ENCODE data around the gene HOXA5. TPM values are rescaled to one million over a fixed set of nuclear protein-coding genes. Genes with fewer than 3 reads are reported as not detected.

HOXA5 gene
- total RNA-seq, 1 donor from 2014 or later, result not detected

DNA sequence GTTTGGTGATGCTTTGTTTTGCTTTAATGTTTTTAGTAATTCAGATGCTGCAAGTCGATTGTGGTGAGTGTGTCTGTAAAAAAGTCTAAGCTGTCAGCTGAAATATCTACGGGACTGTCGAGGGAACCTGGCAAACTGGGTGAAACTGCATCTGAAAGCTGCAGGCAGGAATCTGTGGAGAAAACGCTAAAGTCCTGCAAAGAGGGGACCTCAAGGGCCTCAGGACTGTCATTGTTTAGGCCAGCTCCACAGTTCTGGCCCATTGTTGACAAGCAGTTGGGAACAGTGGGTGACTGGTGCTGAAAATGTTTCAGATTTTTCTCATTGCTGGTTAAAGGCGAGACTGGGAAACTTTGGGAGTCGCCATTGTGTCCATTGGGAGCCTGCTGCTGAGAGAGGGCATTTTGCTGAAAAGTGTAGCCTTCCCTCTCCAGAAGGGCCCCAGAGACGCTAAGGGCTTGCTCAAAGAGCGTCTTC is 42.7 kb downstream of the HOXA5 start:
- DNase-seq, result no peak
- Mint-ChIP-seq H3K9me3 (ENCODE audit: unreplicated experiment) (peaks cover 31% of the 10 kb centered on the region), H3K4me3 (ENCODE audit: unreplicated experiment) (peak overlapping the region; percentile 43), H3K27me3 (ENCODE audit: unreplicated experiment) (peaks cover 67% of the 10 kb centered on the region), H3K4me1 (ENCODE audit: low read depth, unreplicated experiment) (peaks cover 12% of the 10 kb centered on the region), H3K36me3 (ENCODE audit: unreplicated experiment) (peaks cover 4% of the 10 kb centered on the region), H3K27ac (ENCODE audit: unreplicated experiment) (no peak overlapping the region)
- TF ChIP-seq, protein P1, sequence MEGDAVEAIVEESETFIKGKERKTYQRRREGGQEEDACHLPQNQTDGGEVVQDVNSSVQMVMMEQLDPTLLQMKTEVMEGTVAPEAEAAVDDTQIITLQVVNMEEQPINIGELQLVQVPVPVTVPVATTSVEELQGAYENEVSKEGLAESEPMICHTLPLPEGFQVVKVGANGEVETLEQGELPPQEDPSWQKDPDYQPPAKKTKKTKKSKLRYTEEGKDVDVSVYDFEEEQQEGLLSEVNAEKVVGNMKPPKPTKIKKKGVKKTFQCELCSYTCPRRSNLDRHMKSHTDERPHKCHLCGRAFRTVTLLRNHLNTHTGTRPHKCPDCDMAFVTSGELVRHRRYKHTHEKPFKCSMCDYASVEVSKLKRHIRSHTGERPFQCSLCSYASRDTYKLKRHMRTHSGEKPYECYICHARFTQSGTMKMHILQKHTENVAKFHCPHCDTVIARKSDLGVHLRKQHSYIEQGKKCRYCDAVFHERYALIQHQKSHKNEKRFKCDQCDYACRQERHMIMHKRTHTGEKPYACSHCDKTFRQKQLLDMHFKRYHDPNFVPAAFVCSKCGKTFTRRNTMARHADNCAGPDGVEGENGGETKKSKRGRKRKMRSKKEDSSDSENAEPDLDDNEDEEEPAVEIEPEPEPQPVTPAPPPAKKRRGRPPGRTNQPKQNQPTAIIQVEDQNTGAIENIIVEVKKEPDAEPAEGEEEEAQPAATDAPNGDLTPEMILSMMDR (IDR thresholded peaks at IDR 0.05; ENCODE audit: partially characterized antibody, unreplicated experiment), result no peak

DNA sequence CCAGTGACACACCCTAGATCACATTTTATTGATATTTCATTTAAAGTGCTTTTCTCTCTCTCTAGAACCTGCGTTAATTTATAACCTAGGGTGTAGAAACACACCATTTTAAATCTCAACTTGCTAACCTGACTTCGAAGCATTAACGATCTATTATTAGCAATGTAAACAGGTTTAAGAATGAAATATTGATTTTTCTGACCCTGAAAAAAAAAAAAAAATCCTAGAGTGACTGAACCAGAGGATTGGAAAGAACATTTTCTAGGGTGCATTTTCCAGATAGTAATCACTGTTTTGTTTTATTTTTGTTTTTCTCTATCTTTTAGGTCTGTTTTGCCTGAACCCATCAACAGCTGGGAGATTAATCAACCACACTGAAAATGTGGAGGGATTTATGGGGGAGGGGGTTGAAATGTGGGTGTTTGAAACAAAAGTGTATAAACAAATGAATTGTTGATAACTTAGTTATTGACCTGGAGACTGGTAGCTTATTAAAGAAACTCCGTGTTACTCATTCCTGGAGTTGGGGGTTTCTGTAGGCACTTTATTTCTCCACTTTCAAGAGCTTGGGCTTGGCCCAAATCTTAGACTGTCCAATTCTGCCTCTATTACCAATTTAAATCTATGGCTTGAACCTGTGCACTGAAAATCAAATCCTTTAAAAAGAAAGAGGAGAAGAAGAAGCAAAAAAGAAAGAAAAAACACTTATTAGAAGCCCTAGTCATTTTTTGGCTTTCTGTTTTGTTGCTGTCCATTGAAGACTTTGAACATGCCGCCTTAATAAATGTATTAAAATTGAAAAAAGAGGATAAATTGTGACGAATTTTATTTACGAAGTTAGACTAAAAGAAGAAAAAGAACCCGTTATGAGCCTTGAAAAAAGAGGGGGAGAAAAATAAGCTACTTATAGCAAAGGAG is 43.8 kb downstream of the HOXA5 start:
- Mint-ChIP-seq H3K27me3 (ENCODE audit: unreplicated experiment) (peaks cover 68% of the 10 kb centered on the region), H3K27ac (ENCODE audit: unreplicated experiment) (peak overlapping the region; percentile 14), H3K4me3 (ENCODE audit: unreplicated experiment) (peak overlapping the region; percentile 74), H3K36me3 (ENCODE audit: unreplicated experiment) (peaks cover 4% of the 10 kb centered on the region), H3K9me3 (ENCODE audit: unreplicated experiment) (peaks cover 36% of the 10 kb centered on the region), H3K4me1 (ENCODE audit: low read depth, unreplicated experiment) (peaks cover 14% of the 10 kb centered on the region)
- DNase-seq, result no peak
- TF ChIP-seq, protein P1 (IDR thresholded peaks at IDR 0.05; ENCODE audit: partially characterized antibody, unreplicated experiment), result no peak

DNA sequence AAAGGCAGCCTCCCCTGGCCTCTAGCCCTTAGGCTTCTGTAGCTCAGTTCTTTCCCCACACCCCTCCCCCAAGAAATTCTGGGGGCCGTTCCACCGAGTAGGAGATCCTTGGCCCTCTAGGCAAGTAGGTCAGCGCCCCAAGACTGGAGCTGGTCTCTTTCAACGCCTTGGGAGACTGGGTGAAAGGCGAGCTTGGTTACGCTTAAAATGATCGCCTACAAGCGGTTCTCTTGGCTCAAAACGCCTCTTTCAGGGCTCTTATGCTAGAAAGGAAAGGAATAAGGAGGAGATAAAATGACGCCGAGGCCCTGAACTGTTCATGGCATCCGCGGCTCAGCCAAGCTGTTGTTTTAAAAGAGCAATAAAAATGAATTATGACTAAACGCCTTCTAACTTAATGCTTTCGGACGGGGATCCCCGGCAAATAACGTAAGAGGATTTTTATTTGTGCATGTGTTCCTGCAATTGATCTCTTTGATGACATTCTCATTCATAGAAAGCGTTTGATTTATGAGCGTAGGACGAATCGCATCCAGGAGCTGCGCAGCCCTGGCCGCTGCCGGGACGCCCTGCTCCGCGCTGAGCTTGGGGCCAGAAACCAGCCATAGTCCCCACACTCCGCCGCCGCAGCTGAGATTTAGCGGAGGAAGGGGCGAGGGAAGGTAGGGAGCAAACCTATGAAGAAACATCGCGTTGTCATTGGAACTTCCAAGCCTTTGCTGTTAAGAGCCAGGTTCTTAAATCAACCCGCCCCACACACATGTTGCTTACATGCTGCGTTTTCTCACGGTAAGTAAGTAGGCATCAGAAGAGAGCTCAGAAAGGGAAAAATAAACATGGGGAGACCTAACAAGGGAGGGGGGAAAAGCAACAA is 44.7 kb downstream of the HOXA5 start:
- no peak for DNase-seq
- H3K4me1 Mint-ChIP-seq (ENCODE audit: low read depth, unreplicated experiment), result peaks cover 14% of the 10 kb centered on the region
- H3K36me3 Mint-ChIP-seq (ENCODE audit: unreplicated experiment), result peaks cover 4% of the 10 kb centered on the region
- H3K27ac Mint-ChIP-seq (ENCODE audit: unreplicated experiment), result no peak overlapping the region
- peaks cover 38% of the 10 kb centered on the region for H3K9me3 Mint-ChIP-seq (ENCODE audit: unreplicated experiment)
- H3K27me3 Mint-ChIP-seq (ENCODE audit: unreplicated experiment), result peaks cover 69% of the 10 kb centered on the region
- TF ChIP-seq, protein P1 (IDR thresholded peaks at IDR 0.05; ENCODE audit: partially characterized antibody, unreplicated experiment), result no peak
- H3K4me3 Mint-ChIP-seq (ENCODE audit: unreplicated experiment), result peak overlapping the region; percentile 74

DNA sequence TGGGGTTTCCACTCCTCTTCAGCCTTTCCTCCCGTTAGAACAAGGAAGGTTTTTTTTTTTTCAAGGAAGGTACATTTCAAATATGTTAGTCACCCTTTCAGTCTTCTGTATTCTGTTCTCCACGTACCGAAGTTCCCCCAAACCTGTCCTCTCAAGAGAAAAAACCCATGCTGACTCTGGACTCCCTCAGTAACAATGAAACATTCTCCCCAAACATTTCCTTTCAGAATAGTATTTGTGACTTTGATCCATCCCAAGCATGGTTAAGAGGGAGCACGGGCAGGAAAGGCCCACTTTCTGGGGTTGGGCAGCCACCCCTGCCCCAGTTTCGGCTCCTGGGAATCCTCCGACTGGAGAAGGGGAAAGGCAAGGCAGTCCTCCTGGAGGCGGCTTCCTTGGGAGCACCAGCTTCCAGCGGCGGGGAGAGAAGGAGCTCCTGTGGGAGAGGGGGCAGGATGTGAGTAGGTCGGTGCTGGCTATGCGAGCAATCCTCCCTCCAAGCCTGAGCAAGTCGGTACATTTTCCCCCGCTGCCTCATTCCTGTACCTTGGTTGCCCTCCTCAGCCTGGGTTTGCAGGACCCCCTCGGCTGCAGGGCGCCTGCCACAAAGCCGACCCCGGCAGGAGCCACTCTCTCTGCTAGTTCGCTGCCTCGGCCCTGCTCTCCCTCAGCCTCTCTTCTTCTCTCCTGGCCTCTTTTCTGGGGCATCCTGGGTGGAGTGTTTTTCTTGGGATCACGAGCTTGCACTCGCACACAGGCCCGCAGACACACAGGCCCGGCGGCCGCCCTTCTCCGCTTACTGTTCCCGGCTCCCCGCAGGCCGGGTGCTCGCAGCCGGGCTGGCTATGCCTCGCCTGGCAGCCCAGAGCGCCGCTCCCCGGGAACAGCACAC is 45.5 kb downstream of the HOXA5 start:
- Mint-ChIP-seq H3K36me3 (ENCODE audit: unreplicated experiment) (peaks cover 4% of the 10 kb centered on the region), H3K9me3 (ENCODE audit: unreplicated experiment) (peaks cover 34% of the 10 kb centered on the region), H3K27me3 (ENCODE audit: unreplicated experiment) (peaks cover 63% of the 10 kb centered on the region), H3K4me1 (ENCODE audit: low read depth, unreplicated experiment) (peaks cover 14% of the 10 kb centered on the region), H3K4me3 (ENCODE audit: unreplicated experiment) (peak overlapping the region; percentile 74), H3K27ac (ENCODE audit: unreplicated experiment) (peak overlapping the region; percentile 5)
- TF ChIP-seq, protein P1 (IDR thresholded peaks at IDR 0.05; ENCODE audit: partially characterized antibody, unreplicated experiment), result no peak
- DNase-seq, result peak; percentile 66

All from glutamatergic neuron (in vitro differentiated cells).